ENCODE results near the gene HTR1D.
"Not testable (repeated sequence)": the region's sequence is repeated elsewhere in the genome, so short reads cannot be mapped to it uniquely, and the experiment has no call there.

- not testable (repeated sequence) for TF ChIP-seq CTCF (conservative IDR thresholded peaks at IDR 0.05); EZH2 (IDR thresholded peaks at IDR 0.05; ENCODE audit: low read depth)
Observed at GRCh38 chr1:23257371-23257770, 40.1 kb upstream of the HTR1D start.

Data from PC-9 (cell line).